Endothelial cell of umbilical vein (primary cell): ENCODE data around the gene GYPC.

Experiments used
- CTCF ChIP-seq, 2 donors: IDR thresholded peaks; 1 replicate in 1 of 2; 2 replicates in 1 of 2; pipeline ENCODE4 v1.5.1; 2011; ENCODE audit warnings: low read length in 2 of 2, mild to moderate bottlenecking in 2 of 2, moderate library complexity in 2 of 2, control low read depth in 1 of 2, inconsistent platforms in 1 of 2, low read depth in 1 of 2; ENCODE audit not compliant: insufficient read depth in 1 of 2; ENCODE audit errors: extremely low read depth in 1 of 2
- EZH2 ChIP-seq: IDR thresholded peaks from 2 replicates; pipeline ENCODE4 v1.6.1; 2012; ENCODE audit warnings: borderline replicate concordance, low read depth, mild to moderate bottlenecking, moderate library complexity, low read length, inconsistent platforms; ENCODE audit not compliant: severe bottlenecking
- FOS ChIP-seq: IDR thresholded peaks from 2 replicates; pipeline ENCODE4 v1.6.1; 2011; ENCODE audit warnings: mild to moderate bottlenecking, low read length, moderate library complexity, borderline replicate concordance; ENCODE audit not compliant: insufficient read depth
- JUN ChIP-seq: IDR thresholded peaks from 2 replicates; pipeline ENCODE4 v1.6.1; 2011; ENCODE audit warnings: borderline replicate concordance, low read depth; ENCODE audit not compliant: insufficient read length, insufficient read depth
- MAX ChIP-seq: IDR thresholded peaks from 2 replicates; pipeline ENCODE4 v1.6.1; 2011; ENCODE audit not compliant: insufficient read depth, insufficient read length
- MYC ChIP-seq: IDR thresholded peaks from one replicate; pipeline ENCODE4 v1.6.1; 2011; ENCODE audit warnings: mild to moderate bottlenecking, low read depth, low read length
- POLR2A ChIP-seq: IDR thresholded peaks from 2 replicates; pipeline ENCODE4 v1.6.1; 2012; ENCODE audit warnings: low read depth, mild to moderate bottlenecking, control low read depth, low read length
- POLR2AphosphoS5 ChIP-seq: IDR thresholded peaks from 2 replicates; pipeline ENCODE4 v1.6.1; 2012; ENCODE audit warnings: low read depth, mild to moderate bottlenecking, control low read depth, low read length, moderate library complexity; ENCODE audit not compliant: insufficient read depth

- no peak for TF ChIP-seq CTCF (IDR thresholded peaks at IDR 0.05; ENCODE audit: extremely low read depth in 1 of 2, insufficient read depth in 1 of 2, low read depth in 1 of 2, low read length in 2 of 2)
- TF ChIP-seq POLR2A = no peak
- TF ChIP-seq POLR2AphosphoS5 = no peak
- no peak for TF ChIP-seq MAX
- TF ChIP-seq MYC = no peak
- TF ChIP-seq EZH2 = no peak
- TF ChIP-seq JUN = no peak
- TF ChIP-seq FOS = no peak
Measured at GRCh38 chr2:126646026-126646425, 9.9 kb upstream of the GYPC start.
